GM12872 (cell line): ENCODE measurements around the gene NFIX.

ENCODE experiments used
- TF ChIP-seq, protein P1 (sequence below): IDR thresholded peaks from 3 replicates; pipeline ENCODE4 v1.5.1; 2011; ENCODE audit warnings: low read depth, mild to moderate bottlenecking, low read length, moderate library complexity; ENCODE audit not compliant: insufficient read depth

Gene NFIX

DNA sequence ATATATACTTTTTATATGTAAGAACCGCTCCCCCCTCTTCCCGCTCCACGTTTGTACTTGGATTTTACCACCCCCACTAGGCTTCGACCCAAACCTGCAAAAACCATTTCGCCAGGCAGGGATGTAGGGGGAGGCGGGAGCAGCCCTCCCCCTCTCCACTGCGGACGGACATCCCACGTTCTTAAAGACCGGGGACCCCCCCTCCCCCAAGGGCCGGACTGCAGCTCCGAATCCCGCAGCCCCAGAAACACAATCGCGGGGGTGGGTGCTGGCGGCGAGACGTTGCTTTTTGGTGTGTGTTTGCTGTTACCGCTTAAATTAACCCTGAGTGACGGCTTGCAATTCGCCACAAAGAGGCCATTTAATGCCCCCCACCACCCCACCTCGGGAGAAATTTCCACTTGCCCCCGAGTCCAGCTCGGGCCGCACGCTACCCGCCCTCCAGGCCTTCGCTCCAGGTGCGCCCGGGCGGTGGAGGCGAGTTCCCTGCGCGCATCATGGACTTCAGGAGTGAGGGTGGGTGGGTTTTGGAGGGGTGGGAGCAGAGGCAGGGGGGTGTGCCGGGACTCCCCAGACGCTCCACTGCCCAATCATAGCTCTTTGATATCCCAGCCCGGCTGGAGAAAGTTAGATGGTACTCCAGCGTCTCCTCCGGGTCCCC, 15.8 kb downstream of the NFIX start:
- TF ChIP-seq, protein P1, sequence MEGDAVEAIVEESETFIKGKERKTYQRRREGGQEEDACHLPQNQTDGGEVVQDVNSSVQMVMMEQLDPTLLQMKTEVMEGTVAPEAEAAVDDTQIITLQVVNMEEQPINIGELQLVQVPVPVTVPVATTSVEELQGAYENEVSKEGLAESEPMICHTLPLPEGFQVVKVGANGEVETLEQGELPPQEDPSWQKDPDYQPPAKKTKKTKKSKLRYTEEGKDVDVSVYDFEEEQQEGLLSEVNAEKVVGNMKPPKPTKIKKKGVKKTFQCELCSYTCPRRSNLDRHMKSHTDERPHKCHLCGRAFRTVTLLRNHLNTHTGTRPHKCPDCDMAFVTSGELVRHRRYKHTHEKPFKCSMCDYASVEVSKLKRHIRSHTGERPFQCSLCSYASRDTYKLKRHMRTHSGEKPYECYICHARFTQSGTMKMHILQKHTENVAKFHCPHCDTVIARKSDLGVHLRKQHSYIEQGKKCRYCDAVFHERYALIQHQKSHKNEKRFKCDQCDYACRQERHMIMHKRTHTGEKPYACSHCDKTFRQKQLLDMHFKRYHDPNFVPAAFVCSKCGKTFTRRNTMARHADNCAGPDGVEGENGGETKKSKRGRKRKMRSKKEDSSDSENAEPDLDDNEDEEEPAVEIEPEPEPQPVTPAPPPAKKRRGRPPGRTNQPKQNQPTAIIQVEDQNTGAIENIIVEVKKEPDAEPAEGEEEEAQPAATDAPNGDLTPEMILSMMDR, result no peak

DNA sequence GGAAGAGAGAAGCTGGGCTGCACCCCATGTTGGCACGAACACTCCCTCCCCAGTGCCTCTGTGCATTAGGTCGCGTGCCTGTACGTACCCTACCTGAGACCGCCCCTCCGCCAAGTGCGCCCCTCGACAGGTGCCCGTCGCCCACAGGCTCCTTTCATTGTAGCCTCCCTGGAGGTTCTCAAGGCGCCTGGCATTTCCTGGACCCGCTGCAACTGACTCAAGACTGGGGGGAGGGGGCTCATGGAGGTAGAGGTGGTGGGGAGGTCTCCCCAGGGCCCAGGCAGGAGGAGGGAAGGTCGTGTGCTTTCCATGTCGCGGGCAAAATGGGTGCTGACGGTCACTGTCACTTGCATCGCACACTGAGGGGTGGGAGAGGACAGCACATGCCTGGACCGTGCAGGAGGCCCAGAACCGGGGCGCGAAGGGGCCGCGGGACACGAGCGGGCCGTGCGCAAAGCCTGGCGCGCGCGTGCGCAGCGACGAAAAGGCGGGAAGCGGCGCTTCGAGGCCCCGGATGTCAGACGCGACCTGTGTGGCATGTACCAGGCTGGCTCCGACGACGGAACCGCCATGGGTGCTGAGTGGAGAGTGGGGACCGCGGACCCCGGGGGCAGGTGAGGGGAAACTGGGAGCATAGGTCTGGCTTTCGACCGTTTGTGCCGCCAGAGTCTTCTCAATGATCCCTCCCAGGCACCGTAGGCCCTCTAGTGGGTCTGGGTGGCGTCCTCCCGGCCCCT, 16.5 kb downstream of the NFIX start:
- TF ChIP-seq, protein P1, result no peak

DNA sequence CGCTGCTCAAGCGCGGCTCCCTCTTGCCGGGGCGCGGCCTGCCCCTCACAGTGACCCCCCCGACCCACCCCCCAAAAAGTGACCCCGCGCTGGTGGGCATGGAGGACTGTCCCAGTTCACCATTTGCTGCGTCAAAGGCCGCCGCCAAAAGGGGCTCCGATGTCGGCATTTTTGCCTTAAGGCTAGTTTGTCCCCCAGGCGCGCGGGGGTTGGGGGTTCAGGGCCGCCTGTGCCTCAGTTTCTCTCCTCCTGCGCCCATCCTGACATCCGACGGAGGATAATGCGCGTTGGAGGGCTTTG, 17.1 kb downstream of the NFIX start:
- TF ChIP-seq, protein P1, result no peak

DNA sequence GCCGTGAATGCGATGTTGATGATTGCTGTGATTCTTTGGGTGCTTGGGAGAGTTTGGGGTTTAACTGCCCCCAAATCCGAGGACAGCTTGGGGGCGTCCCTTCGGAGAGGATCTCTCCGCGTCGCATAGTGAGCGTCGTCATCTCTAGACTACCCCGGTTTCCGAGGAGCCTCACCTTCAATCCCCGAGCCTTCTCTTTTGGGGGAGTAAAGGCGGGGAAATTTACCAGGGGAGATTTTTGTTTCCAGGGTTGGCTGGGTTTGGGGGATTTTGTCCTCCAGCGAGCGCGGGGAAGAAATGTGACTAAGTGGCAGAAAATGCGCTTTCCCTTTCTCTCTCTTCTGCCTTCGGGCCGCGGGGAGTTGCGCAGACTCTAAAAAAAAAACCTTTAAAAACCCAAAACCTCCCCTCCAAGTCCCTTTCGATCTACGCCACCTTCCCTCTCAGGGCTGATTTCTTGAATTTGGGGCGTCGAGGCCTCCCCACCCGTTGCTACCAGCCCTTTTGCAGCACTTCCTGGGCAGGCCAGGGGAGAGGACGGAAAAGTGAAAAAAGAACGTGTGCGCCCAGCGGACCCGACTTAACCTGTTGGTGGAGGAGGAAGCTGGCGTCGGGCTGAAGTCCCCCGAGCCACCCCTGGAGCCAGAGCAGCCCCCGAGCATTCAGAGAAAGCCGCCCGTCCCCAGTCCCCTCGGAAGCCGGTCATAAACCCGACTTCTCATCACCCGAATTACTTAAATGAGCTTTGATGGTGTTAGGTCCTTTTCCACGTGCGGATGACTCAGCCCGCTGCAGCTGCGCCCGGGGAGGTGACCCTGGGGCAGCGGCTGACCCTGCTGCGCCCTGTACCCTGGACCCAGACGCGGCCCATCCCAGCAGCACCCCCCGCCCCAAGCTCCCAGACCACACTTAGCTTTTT, 17.7 kb downstream of the NFIX start:
- TF ChIP-seq, protein P1, result no peak

DNA sequence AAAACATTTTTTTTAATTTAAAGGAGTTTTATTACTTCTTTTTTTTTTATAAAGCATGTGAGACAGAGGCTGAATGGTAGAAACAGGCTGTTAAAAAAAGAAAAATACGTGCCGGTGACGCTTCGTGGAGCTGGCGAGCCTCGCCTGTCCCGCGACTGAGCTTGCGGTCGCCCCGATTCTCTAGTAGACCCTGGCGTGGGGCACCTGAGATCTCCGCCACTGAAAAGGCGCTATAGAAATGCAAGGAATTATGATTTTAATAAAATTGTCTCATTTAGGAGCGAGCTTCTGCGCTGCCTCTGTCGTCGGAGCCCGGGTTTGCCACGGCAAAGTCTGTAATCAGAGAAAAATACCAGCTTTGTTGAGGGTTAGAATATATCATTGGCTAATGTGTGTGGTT, 18.4 kb downstream of the NFIX start:
- TF ChIP-seq, protein P1, result no peak

DNA sequence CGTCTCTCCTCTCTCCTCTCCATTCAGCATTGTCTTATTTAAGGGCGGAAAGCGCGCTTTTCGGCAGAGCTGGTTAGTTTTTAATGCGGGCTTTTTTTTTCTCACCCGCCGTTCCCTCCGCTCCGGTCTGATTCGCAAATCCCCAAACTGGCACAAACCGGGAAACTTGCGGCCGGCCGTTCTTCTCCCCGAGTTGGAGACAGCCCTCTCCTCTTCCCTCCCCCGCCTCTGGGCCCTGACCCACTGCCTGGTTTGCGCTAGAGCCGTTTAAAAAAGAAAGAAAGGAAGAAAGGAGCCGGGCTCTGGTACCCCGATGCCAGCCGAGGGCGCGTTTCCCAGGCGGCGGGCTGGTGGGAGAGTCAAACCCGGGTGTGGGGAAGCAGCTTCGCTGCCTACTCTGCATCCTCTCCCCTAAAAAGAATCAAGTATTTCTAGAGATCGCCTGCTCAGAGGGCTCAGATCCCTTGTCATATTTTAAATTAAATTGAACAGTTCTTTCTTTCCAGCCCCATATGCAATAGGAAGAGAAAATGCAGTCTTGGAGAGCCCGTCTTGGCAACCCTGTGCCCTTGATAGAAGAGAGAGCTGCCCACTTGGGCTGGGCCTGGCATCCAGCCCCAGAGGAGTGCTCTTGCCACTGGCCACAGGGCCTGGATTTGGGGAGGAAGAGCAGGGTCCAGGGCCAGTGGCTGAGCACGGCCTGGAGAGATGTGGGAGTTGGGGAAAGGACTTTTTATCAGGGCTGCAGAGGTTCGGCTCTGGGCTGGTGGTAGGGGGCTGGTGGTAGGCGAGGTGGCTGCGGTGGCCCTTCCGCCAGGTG, 19.0 kb downstream of the NFIX start:
- TF ChIP-seq, protein P1, result no peak
